ENCODE data around the gene PARD3B.

The PARD3B gene

DNA sequence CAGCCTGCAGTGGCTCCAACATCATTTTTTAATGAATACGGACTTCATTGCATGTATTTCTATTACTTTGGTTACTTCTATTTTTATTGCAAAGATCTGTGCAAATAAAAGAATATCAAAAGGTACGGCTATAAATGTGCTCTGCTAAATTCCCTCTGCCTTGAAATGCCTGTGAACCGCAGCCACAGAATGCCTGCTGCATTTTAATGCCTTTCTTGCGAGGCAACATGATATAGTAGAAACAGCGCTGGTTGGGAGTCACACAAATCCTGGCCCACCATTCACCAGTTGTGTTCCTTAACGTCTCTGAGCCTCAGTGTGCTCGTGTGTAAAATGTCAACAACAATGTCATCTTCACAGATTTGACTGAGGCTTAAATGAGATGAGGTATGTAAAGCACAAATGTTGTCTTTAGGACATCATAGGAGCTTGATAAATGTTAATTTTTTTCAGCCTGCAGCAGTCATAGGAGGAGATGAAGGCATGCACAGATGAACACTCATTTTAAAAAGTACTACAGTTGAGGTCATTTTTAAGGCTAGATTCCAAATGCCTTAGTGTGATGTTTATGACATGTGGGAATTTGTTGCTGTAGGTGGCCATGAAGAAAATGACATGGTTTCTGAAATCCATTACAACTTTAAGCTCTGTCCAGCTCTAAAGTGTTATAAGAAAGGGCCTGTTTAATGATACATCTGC lies 949.4 kb downstream of the PARD3B start:
- DNase-seq = no peak

DNA sequence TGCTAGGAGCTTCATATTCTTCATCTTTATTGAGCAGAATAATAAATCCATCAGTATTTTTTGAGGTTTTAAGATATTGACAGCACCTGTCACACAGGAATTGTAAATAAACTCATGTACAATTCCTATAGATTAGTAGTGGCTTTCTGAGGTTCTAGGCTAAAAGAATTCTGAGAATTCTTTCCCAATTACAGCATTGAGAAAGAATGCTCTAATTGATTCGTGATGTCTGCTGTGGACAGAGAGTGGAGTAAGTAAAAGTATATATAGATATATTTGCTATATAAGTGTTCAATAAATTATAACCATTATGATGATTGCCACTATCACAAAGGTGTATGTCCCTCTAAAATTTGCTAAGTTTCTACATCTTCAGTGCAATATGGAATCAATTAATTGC lies 950.5 kb downstream of the PARD3B start:
- no peak for DNase-seq

DNA sequence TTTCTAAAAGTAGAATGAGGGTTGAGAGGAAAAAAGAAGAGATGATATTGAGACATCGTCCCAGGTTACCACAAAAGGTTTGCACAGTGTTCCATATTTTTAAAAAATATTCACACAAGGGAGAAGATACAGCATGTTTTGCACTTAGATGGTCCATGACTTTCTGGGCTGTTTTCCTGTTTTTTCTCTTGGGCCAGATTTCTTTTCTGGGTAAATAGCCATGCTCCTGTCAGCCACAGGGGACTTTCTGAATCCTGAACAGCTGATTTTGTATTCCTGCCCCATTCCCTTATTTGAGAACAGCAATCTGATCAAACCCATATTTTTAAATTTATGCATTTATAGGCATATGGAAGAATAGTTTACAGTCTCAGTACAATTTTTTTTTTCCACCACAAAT lies 951.1 kb downstream of the PARD3B start:
- no peak for DNase-seq

DNA sequence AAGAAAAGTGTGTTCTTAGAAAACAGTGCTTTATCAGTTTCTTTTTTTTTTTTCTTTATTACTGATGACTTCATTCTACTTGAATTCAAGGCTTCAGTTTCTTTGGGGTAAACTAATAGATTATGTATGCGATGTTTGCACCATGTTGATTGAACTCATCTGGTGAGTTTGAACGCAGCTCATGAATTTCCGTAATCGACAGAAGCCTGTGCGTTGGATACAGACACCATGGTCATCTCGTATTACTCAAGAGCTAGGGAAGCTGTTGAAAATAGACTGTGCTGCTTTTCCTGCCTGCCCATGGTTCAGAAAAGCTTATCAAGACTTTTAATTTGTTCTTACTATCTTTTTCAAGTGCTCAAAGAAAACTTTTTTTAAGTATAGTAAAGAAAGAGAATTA lies 951.5 kb downstream of the PARD3B start:
- no peak for DNase-seq

DNA sequence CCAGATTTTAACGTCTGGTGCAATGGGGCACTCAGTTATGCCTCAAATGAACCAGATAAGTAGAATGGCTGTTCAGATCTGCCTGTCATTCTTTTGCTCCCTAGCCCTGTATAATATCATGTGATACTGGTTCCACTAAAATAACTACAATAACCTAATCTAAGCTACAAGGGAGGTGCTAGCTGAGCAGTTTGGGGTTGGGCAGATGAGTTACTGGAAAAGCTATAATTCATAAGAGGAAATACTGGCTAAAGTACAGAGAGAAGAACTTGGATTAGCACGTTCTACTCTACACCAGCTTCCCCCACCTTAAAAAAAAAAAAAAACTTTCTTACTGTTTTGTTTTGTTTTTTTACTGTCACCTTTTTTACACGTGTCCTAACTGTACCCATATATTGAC lies 953.7 kb downstream of the PARD3B start:
- no peak for DNase-seq

DNA sequence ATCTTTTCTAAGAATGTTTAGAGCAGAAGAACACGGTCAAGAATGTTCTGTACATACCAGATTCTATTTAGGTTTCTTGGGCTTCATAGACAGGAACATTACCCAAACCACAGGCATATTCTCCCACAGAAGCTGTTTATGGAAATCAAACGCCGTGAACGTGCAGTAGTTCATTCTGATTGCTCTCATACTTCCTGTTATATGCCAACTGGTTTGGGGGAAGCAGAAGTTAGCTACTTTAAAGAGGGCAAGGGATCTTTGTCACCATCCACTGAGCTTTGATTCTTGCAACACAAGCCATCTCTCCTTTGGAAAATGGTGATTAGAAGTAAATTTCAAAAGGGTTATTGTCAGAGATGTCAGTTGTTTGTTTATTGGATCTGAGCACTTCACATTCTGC lies 954.8 kb downstream of the PARD3B start:
- no peak for DNase-seq

DNA sequence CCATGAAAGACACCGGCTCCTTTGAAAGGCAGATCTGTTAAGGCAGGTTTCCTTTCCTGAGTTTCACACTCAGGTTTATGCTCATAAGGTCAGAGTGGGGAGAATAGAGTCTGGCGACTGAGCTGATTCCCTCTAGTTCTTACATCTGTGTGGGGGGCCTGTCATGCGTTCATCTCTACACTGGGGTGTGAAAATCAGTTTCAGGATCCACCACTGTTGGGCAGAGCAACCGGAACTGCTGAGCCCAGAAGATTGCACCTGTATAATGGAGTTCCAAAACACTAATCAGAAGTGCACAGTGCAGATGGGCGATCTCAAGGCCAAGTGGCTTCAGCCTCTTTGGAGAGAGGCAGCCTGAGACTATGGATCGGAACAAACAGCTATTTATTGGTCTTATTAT lies 955.7 kb downstream of the PARD3B start:
- no peak for DNase-seq

DNA sequence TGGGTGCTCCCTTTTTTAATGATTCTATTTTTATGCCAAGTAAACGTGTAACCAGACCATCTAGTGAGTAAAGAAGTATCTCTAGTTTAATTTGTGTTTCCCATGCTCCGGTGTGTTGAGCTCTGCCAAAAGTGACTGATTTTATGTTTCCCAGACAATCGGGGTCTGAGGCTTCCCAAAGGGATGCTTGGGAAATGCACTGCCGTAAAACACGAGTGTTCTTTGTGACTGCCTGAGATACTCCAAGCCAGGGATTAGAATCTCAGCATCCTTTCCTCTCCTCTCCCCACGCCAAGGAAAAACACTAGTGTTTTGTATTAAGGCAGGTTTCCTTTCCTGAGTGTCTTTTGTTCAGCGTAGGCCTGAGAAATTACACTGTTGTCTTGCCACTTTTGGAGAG lies 956.6 kb downstream of the PARD3B start:
- no peak for DNase-seq

DNA sequence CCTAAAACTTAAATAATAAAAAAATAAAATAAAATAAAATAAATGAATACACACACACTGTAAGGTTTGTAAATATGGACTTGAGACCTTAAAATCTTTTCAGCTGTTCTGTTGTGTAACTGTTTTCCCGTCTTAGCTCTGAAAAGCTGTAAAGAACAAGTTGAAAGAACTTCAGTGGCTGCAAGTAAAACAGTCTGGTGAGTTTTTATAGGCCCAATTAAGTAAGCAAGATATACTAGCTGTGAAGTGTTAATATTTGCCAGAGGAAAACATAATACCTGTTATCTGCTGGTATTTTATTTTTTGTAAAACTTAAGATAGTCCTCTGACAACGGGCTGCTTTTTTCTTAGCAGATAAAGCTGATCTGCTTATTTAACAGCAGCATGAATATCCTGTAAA lies 960.1 kb downstream of the PARD3B start:
- DNase-seq = no peak

- no peak for DNase-seq
These were observed 964.4 kb downstream of the PARD3B start for GRCh38 chr2:205509655-205510054.

- DNase-seq = no peak
These were observed 965.1 kb downstream of the PARD3B start for GRCh38 chr2:205510345-205510744.

- no peak for DNase-seq
These were observed 965.9 kb downstream of the PARD3B start for GRCh38 chr2:205511221-205511620.

DNA sequence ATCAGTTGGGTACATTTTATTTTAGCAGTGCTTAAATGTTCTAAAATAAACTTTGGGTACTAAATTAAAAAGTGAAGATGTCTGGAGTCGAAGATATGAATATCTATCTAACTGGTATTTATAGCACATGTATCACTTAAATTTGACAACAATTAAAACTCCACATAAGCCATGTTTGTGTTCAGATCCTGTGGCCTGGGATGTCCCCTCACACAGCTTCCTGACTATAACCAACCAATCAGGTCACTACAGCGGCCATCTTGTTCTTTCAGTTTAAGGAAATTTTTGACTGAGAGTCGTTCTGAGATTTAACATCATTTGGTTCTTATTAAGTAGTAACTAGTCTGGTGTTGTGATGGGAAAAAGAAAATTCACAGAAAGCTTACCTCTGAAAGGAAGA lies 966.4 kb downstream of the PARD3B start:
- no peak for DNase-seq

DNA sequence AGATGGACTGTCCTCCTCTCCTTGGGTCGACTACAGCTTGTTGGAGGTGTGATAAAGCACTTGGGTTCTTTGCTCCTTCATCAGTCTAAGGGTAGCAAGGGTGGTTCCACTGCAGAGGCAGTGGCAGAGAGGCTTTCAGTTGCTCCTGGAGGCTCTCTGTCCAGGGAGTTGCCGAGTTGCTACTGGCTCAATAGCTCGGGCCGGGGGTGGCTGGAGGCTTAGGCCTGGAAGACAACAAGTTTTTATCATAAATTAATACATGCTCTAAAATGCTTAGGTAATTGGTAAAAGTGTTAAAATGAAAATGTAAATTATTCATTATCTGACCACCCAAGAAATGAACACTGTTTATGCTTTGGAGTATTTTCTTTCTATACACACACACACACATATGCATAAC lies 975.0 kb downstream of the PARD3B start:
- DNase-seq = no peak

GRCh38 chr2:205524656-205525055 lies 979.4 kb downstream of the PARD3B start:
- DNase-seq = no peak

- no peak for DNase-seq
These were observed 982.5 kb downstream of the PARD3B start for GRCh38 chr2:205527801-205528200.

- DNase-seq = no peak
These were observed 985.8 kb downstream of the PARD3B start for GRCh38 chr2:205531072-205531471.

- no peak for DNase-seq
These were observed 986.3 kb downstream of the PARD3B start for GRCh38 chr2:205531489-205532148.

- no peak for DNase-seq
These were observed 989.7 kb downstream of the PARD3B start for GRCh38 chr2:205535001-205535400.

DNA sequence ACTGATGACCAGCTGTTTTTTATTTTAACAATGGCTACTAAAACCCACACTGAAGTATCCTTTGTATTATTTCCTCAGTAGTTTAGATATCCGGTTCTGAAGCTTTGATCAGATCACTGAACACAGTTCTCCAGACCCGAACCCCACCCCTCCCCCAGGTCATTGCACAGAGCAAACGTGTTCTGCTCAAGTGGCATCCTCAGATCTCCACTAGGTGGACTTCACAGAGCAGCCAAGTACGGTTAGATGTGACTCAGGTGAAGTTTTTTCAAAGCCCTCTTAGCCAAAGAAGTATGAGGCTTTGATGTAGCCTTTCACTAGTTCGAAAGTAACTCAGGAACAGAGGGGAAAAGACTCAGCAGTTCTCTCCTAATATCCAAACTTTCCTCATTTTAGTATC lies 994.3 kb downstream of the PARD3B start:
- no peak for DNase-seq

GRCh38 chr2:205540036-205540435 lies 994.8 kb downstream of the PARD3B start:
- DNase-seq = no peak

DNA sequence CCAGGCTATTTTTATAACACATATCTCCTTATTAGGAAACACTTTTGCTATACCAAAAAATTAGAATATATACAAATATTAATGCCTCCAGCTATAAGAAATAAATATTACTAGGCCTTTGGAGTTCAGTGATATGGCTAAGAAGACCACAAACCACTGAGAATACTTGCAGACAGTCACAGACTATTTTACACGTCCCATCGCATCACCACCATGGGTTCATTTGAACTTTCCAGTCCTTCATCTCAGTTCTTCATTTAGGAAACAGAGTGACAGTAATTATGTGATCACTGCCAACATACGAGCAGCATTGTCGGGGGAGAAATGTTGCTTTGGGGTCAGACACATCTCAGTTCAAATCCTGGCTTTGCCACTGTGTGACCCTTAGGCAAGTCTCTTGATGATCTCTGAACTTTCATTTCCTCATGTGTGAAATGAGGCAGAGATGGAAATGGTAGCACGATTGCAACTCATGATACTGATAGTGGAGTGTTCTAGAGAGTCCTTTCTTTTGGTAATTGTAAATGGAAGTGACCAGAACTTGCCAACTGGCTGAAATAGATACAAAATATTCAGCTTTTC lies 998.1 kb downstream of the PARD3B start:
- no peak for DNase-seq

GRCh38 chr2:205543937-205544702 lies 998.8 kb downstream of the PARD3B start:
- no peak for DNase-seq

Measured in DMS153 (cell line).